SH-SY5Y (cell line): ENCODE results near the gene MAN1C1.

ENCODE experiments used
- GATA2 ChIP-seq: IDR thresholded peaks from 2 replicates; pipeline ENCODE4 v1.6.1; 2011; ENCODE audit warnings: mild to moderate bottlenecking, low read depth, low read length
- GATA3 ChIP-seq: IDR thresholded peaks from 2 replicates; pipeline ENCODE4 v1.6.1; 2011; ENCODE audit warnings: low read depth, mild to moderate bottlenecking, low read length, moderate library complexity

DNA sequence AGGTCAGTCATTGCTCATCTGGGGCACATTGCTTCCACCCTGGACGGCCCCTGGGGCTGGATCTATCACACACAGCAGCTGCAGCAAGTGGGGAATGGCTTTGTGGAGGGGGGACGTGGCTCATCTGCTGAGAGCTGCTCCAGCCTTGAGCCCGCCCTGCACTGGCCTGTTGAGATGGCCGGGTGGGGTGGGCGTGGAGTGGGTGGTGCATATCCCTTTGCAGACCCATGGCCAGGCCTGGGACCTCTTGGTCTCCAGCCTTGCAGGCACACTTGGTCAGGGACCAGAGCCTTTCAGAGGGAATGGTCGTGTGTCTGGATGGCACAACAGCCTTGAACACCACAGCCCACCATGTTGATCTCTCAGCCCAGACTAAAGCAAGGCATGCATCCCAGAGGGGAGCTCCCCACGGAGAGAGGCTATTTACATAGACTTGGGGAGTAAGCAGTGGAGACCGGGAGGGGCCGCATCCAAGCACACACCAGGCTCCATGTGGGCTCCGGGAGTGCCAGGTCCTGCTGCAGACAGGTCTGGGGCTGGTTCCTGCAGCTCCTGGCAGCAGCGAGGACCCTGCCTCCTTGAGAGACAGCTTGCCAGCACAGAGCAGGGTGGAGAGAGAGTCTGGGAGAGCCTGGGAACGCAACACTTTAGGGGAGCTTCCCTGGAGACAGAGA is 130.6 kb downstream of the MAN1C1 start:
- TF ChIP-seq GATA2 (no peak), GATA3 (no peak)
